T-helper 1 cell (primary cell): Measurements from ENCODE around the gene EIF4G3.
"Not testable (repeated sequence)": the region's sequence is repeated elsewhere in the genome, so short reads cannot be mapped to it uniquely, and the experiment has no call there.

Source experiments
- DNase-seq, 5 donors: peaks; one replicate each; pipeline ENCODE4 v3.0.0-alpha.2; 2012 to 2020

Gene EIF4G3

GRCh38 chr1:21066356-21067012 lies 110.2 kb downstream of the EIF4G3 start:
- no peak for DNase-seq

- DNase-seq = no peak
These were observed 110.8 kb downstream of the EIF4G3 start for GRCh38 chr1:21065851-21066250.

GRCh38 chr1:21064057-21064456 lies 112.6 kb downstream of the EIF4G3 start:
- DNase-seq = no peak

GRCh38 chr1:21060523-21060922 lies 116.2 kb downstream of the EIF4G3 start:
- no peak for DNase-seq

- DNase-seq = no peak
These were observed 117.7 kb downstream of the EIF4G3 start for GRCh38 chr1:21059021-21059420.

GRCh38 chr1:21058035-21058793 lies 118.5 kb downstream of the EIF4G3 start:
- DNase-seq = no peak

GRCh38 chr1:21053189-21053928 lies 123.3 kb downstream of the EIF4G3 start:
- not testable (repeated sequence) for DNase-seq

- DNase-seq = no peak
These were observed 124.7 kb downstream of the EIF4G3 start for GRCh38 chr1:21052034-21052433.

GRCh38 chr1:21051177-21051825 lies 125.4 kb downstream of the EIF4G3 start:
- no peak for DNase-seq

- no peak for DNase-seq
These were observed 126.7 kb downstream of the EIF4G3 start for GRCh38 chr1:21050031-21050430.

GRCh38 chr1:21048462-21048861 lies 128.2 kb downstream of the EIF4G3 start:
- no peak for DNase-seq

- DNase-seq = no peak
These were observed 130.6 kb downstream of the EIF4G3 start for GRCh38 chr1:21046132-21046531.

- DNase-seq = no peak
These were observed 131.3 kb downstream of the EIF4G3 start for GRCh38 chr1:21045351-21045750.

- no peak for DNase-seq
These were observed 133.6 kb downstream of the EIF4G3 start for GRCh38 chr1:21042929-21043605.

- no peak for DNase-seq
These were observed 135.2 kb downstream of the EIF4G3 start for GRCh38 chr1:21041541-21041940.

- no peak for DNase-seq
These were observed 139.6 kb downstream of the EIF4G3 start for GRCh38 chr1:21037091-21037490.

- no peak for DNase-seq
These were observed 140.9 kb downstream of the EIF4G3 start for GRCh38 chr1:21035794-21036193.

GRCh38 chr1:21034725-21035628 lies 141.7 kb downstream of the EIF4G3 start:
- no peak for DNase-seq

- no peak for DNase-seq
These were observed 144.0 kb downstream of the EIF4G3 start for GRCh38 chr1:21032741-21033140.

- DNase-seq = no peak
These were observed 146.5 kb downstream of the EIF4G3 start for GRCh38 chr1:21030181-21030580.

- DNase-seq = no peak
These were observed 148.1 kb downstream of the EIF4G3 start for GRCh38 chr1:21028520-21029145.
